GM23338 (cell line): ENCODE measurements around the gene KCNC2. TPM values are rescaled to one million over a fixed set of nuclear protein-coding genes. Genes with fewer than 3 reads are reported as not detected.

Experiments
- EZH2 ChIP-seq: fragments of 200-600 bp; sonication (generic); IDR thresholded peaks from one replicate; pipeline ENCODE4 v1.8.0; 2017; ENCODE audit warnings: antibody characterized with exemption, mild to moderate bottlenecking, low read depth; ENCODE audit not compliant: unreplicated experiment
- EZH2phosphoT487 ChIP-seq: fragments of 200-600 bp; sonication (generic); IDR thresholded peaks from one replicate; pipeline ENCODE4 v1.8.1; 2018; ENCODE audit warnings: antibody characterized with exemption; ENCODE audit not compliant: unreplicated experiment
- JUNB ChIP-seq: IDR thresholded peaks from one replicate; pipeline ENCODE4 v1.6.1; 2016; ENCODE audit warnings: antibody characterized with exemption; ENCODE audit not compliant: unreplicated experiment
- POLR2AphosphoS5 ChIP-seq: IDR thresholded peaks from 2 replicates; pipeline ENCODE4 v1.6.1; 2016; ENCODE audit warnings: antibody characterized with exemption, low read depth
- ZNF331 ChIP-seq: fragments of 250-450 bp; sonication (Bioruptor Pico); IDR thresholded peaks from 2 replicates; pipeline ENCODE4 v1.5.0; 2020; ENCODE audit warnings: low read depth, mild to moderate bottlenecking, moderate library complexity
- ZNF462 ChIP-seq: fragments of 250-450 bp; sonication (Bioruptor Pico); IDR thresholded peaks from 2 replicates; pipeline ENCODE4 v1.5.0; 2020; ENCODE audit warnings: mild to moderate bottlenecking, moderate library complexity
- polyA plus RNA-seq: library from polyadenylated mRNA; unstranded; fragments of >200 nt; fragmentation: Nextera tagmentation; extraction: Ambion mirVana; gene quantifications from 2 replicates; pipeline ENCODE4 v1.2.1, GENCODE V29; 2016
- total RNA-seq: library from RNA; depleted of rRNA; stranded (reverse); fragments of >200 nt; shearing (Covaris generic); gene quantifications from 2 replicates; pipeline ENCODE4 v1.2.3, GENCODE V29; 2014; rRNA removed
- TF ChIP-seq, protein P1 (sequence below), 2 experiments: fragments of 200-600 bp in 1 of 2; sonication (generic) in 1 of 2; conservative IDR thresholded peaks; 2 replicates each; pipeline versions ENCODE4 v1.5.1 to v1.6.1; 2016 to 2017; ENCODE audit warnings: antibody characterized with exemption in 2 of 2, low read depth in 2 of 2, mild to moderate bottlenecking in 2 of 2, moderate library complexity in 1 of 2
- TF ChIP-seq, protein P2 (sequence below): IDR thresholded peaks from one replicate; pipeline ENCODE4 v1.6.1; 2018; ENCODE audit warnings: antibody characterized with exemption; ENCODE audit not compliant: unreplicated experiment

KCNC2 gene
- total and polyA plus RNA-seq, 2 experiments from 2014 or later, result 0.10 TPM; not detected in 1

GRCh38 chr12:74999474-74999873 is 210.2 kb downstream of the KCNC2 start (continued):
- TF ChIP-seq ZNF462 (no peak), POLR2AphosphoS5 (no peak), EZH2 (no peak), JUNB (no peak), ZNF331 (CRISPR knock-in tag) (no peak), EZH2phosphoT487 (no peak)
- TF ChIP-seq, protein P1, sequence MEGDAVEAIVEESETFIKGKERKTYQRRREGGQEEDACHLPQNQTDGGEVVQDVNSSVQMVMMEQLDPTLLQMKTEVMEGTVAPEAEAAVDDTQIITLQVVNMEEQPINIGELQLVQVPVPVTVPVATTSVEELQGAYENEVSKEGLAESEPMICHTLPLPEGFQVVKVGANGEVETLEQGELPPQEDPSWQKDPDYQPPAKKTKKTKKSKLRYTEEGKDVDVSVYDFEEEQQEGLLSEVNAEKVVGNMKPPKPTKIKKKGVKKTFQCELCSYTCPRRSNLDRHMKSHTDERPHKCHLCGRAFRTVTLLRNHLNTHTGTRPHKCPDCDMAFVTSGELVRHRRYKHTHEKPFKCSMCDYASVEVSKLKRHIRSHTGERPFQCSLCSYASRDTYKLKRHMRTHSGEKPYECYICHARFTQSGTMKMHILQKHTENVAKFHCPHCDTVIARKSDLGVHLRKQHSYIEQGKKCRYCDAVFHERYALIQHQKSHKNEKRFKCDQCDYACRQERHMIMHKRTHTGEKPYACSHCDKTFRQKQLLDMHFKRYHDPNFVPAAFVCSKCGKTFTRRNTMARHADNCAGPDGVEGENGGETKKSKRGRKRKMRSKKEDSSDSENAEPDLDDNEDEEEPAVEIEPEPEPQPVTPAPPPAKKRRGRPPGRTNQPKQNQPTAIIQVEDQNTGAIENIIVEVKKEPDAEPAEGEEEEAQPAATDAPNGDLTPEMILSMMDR (conservative IDR thresholded peaks at IDR 0.05; ENCODE audit: low read depth in 2 of 2), result no peak
- TF ChIP-seq, protein P2, sequence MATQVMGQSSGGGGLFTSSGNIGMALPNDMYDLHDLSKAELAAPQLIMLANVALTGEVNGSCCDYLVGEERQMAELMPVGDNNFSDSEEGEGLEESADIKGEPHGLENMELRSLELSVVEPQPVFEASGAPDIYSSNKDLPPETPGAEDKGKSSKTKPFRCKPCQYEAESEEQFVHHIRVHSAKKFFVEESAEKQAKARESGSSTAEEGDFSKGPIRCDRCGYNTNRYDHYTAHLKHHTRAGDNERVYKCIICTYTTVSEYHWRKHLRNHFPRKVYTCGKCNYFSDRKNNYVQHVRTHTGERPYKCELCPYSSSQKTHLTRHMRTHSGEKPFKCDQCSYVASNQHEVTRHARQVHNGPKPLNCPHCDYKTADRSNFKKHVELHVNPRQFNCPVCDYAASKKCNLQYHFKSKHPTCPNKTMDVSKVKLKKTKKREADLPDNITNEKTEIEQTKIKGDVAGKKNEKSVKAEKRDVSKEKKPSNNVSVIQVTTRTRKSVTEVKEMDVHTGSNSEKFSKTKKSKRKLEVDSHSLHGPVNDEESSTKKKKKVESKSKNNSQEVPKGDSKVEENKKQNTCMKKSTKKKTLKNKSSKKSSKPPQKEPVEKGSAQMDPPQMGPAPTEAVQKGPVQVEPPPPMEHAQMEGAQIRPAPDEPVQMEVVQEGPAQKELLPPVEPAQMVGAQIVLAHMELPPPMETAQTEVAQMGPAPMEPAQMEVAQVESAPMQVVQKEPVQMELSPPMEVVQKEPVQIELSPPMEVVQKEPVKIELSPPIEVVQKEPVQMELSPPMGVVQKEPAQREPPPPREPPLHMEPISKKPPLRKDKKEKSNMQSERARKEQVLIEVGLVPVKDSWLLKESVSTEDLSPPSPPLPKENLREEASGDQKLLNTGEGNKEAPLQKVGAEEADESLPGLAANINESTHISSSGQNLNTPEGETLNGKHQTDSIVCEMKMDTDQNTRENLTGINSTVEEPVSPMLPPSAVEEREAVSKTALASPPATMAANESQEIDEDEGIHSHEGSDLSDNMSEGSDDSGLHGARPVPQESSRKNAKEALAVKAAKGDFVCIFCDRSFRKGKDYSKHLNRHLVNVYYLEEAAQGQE, result no peak

Other genes starting within 250 kb of the KCNC2 start
- gene CAPS2, start 120.5 kb upstream of the KCNC2 start, total RNA-seq, result 4.1 and 7.4 TPM in 2 replicates
- gene CAPS2, start 120.5 kb upstream of the KCNC2 start, polyA plus RNA-seq, result 2.2 and 2.9 TPM in 2 replicates
- gene GLIPR1L1, start 124.8 kb upstream of the KCNC2 start, total RNA-seq, result not detected in 2 replicates
- 3.1 and 4.4 TPM in 2 replicates for gene GLIPR1L1, start 124.8 kb upstream of the KCNC2 start, polyA plus RNA-seq
- not detected in 2 replicates for gene GLIPR1L2, start 181.2 kb upstream of the KCNC2 start, total RNA-seq
- 0.08 and 0.12 TPM in 2 replicates for gene GLIPR1L2, start 181.2 kb upstream of the KCNC2 start, polyA plus RNA-seq